Thoracic aorta (tissue), 2 donors: ENCODE measurements around the gene RAC2. TPM values are rescaled to one million over a fixed set of nuclear protein-coding genes. Genes with fewer than 3 reads are reported as not detected.

Source experiments
- ATAC-seq: fragments of 150-250 bp; one replicate; pipeline ENCODE4 v1.8.0; 2017; ENCODE audit warnings: low read depth; ENCODE audit not compliant: insufficient number of reproducible peaks, low FRiP score
- DNase-seq: peaks from one replicate; pipeline ENCODE4 v3.0.0-alpha.2; 2020; ENCODE audit warnings: low spot score
- H3K27ac ChIP-seq, 2 donors: fragments of 200-600 bp; sonication (generic); 1 replicate in 1 of 2; 2 replicates in 1 of 2; pipeline ENCODE4 v1.5.1; 2016; ENCODE audit warnings: mild to moderate bottlenecking in 2 of 2, moderate library complexity in 2 of 2
- H3K27me3 ChIP-seq: fragments of 200-600 bp; sonication (generic); replicated peaks from 2 replicates; pipeline ENCODE4 v1.6.0; 2016; ENCODE audit warnings: mild to moderate bottlenecking; ENCODE audit not compliant: insufficient read depth
- H3K36me3 ChIP-seq: fragments of 200-600 bp; sonication (generic); one replicate; pipeline ENCODE4 v1.5.1; 2016
- H3K4me1 ChIP-seq, 2 donors: fragments of 200-600 bp; sonication (generic); 1 replicate in 1 of 2; 2 replicates in 1 of 2; pipeline versions ENCODE4 v1.5.1 to v1.6.0; 2016; ENCODE audit warnings: low read depth in 2 of 2, mild to moderate bottlenecking in 1 of 2; ENCODE audit not compliant: control insufficient read depth in 1 of 2
- H3K4me3 ChIP-seq: fragments of 200-600 bp; sonication (generic); 2 replicates; pipeline ENCODE4 v1.5.1; 2016; ENCODE audit warnings: mild to moderate bottlenecking
- H3K9me3 ChIP-seq: fragments of 200-600 bp; sonication (generic); 2 replicates; pipeline ENCODE4 v1.5.1; 2016
- total RNA-seq, 2 donors: library from RNA; depleted of rRNA; stranded (reverse); fragments of >200 nt; gene quantifications; one replicate each; pipeline versions ENCODE4 v1.1.0 to v1.2.3, GENCODE V29; 2016
- TF ChIP-seq, protein P1 (sequence below): fragments of 200-600 bp; sonication (generic); IDR thresholded peaks from one replicate; pipeline ENCODE4 v1.5.1; 2019; ENCODE audit warnings: antibody characterized with exemption

Gene RAC2
- total RNA-seq, 2 donors from 2014 or later = 10.7 to 16.2 TPM

- TF ChIP-seq, protein P1, sequence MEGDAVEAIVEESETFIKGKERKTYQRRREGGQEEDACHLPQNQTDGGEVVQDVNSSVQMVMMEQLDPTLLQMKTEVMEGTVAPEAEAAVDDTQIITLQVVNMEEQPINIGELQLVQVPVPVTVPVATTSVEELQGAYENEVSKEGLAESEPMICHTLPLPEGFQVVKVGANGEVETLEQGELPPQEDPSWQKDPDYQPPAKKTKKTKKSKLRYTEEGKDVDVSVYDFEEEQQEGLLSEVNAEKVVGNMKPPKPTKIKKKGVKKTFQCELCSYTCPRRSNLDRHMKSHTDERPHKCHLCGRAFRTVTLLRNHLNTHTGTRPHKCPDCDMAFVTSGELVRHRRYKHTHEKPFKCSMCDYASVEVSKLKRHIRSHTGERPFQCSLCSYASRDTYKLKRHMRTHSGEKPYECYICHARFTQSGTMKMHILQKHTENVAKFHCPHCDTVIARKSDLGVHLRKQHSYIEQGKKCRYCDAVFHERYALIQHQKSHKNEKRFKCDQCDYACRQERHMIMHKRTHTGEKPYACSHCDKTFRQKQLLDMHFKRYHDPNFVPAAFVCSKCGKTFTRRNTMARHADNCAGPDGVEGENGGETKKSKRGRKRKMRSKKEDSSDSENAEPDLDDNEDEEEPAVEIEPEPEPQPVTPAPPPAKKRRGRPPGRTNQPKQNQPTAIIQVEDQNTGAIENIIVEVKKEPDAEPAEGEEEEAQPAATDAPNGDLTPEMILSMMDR = no peak
- H3K4me1 ChIP-seq = no peaks in the 10 kb centered on the region
- no peak overlapping the region for H3K27ac ChIP-seq
- H3K27me3 ChIP-seq = no peaks in the 10 kb centered on the region
- no peaks in the 10 kb centered on the region for H3K9me3 ChIP-seq
- ATAC-seq (no peak), DNase-seq (no peak)
- no peak overlapping the region for H3K4me3 ChIP-seq
- no peaks in the 10 kb centered on the region for H3K36me3 ChIP-seq
Observed at GRCh38 chr22:37245740-37246139, 1.7 kb upstream of the RAC2 start.

GRCh38 chr22:37244922-37245722 is 1.1 kb upstream of the RAC2 start:
- no peak overlapping the region for H3K4me3 ChIP-seq
- no peaks in the 10 kb centered on the region for H3K9me3 ChIP-seq
- DNase-seq = no peak
- H3K4me1 ChIP-seq = no peaks in the 10 kb centered on the region
- H3K36me3 ChIP-seq = no peaks in the 10 kb centered on the region
- ATAC-seq = no peak
- TF ChIP-seq, protein P1 = no peak
- H3K27me3 ChIP-seq = no peaks in the 10 kb centered on the region
- no peak overlapping the region for H3K27ac ChIP-seq

GRCh38 chr22:37243402-37244113 is 511 bp downstream of the RAC2 start:
- Histone ChIP-seq H3K9me3 (no peaks in the 10 kb centered on the region), H3K27me3 (no peaks in the 10 kb centered on the region), H3K4me1 (no peaks in the 10 kb centered on the region), H3K36me3 (no peaks in the 10 kb centered on the region), H3K27ac (no peak overlapping the region), H3K4me3 (peak overlapping the region; percentile 65)
- DNase-seq = no peak
- TF ChIP-seq, protein P1 = no peak
- no peak for ATAC-seq

DNA sequence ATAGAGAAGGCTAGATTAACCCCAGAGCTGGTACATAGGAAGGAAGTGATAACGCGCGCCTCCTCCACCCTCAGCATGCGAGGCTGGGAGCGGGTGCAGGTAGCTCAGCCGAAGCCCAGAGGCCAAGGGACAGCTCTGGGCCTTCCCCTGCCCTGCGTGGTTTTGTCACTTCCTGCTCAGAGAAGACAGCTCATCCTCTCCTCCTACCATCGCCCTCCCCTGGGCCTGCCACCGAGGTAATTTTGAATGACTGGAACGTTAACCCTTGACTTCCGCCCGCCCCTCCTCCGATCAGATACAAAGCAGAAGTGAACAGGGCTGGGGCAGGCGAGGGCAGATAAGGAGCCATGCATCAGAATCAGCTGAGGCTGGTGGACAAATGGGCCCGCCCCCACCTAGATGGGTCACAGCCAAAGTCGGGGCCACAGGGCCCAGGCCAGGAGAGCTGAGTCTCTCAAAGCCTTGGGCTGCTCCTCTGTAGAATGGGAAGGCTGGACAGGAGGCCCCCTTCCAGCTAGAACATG is 1.6 kb downstream of the RAC2 start:
- TF ChIP-seq, protein P1 = no peak
- DNase-seq (peak; percentile 23), ATAC-seq (no peak)
- H3K27ac ChIP-seq = no peak overlapping the region
- peak overlapping the region; percentile 65 for H3K4me3 ChIP-seq
- no peaks in the 10 kb centered on the region for H3K36me3 ChIP-seq
- H3K27me3 ChIP-seq = no peaks in the 10 kb centered on the region
- no peaks in the 10 kb centered on the region for H3K9me3 ChIP-seq
- no peaks in the 10 kb centered on the region for H3K4me1 ChIP-seq
